ENCODE results near the gene TIMMDC1. TPM values are rescaled to one million over a fixed set of nuclear protein-coding genes. Genes with fewer than 3 reads are reported as not detected.

The TIMMDC1 gene
- total and polyA plus RNA-seq, 2 donors from 2014 or later = 114 to 169 TPM

DNA sequence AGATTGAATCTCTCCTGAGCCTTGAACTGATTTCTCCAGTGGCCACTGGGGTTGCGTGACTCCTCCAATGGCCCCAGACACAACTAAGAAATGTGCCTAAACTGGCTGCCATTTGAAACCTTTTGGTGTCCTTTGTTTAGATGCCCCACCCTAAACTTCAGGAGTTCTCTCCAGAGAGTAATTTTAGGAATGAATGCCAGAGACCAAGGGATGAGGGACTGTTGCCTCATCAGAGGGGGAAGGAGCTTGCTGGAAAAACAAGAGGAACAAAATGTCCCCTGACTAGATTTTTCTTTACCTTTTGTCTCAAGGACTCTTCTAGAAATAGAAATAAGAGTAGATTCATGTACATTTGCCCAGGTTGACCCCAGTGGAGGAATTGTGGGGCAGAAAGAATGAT is 72.9 kb downstream of the TIMMDC1 start:
- no peaks in the 10 kb centered on the region for H3K9me3 ChIP-seq (ENCODE audit: control insufficient read depth in 2 of 3, insufficient read depth in 1 of 3, low read length in 3 of 3)
- no peak overlapping the region for H3K9ac ChIP-seq (ENCODE audit: low read length in 3 of 3)
- H3K27ac ChIP-seq (ENCODE audit: low read depth in 2 of 2, low read length in 2 of 2) = no peak overlapping the region
- DNase-seq = no peak
- intact Hi-C loops (cut with DNase I) = no loop called here
- no peak for TF ChIP-seq CTCF (IDR thresholded peaks at IDR 0.05; ENCODE audit: borderline replicate concordance, extremely low read depth, insufficient read depth)
- FAIRE-seq = no peak
- H3K36me3 ChIP-seq (ENCODE audit: control insufficient read depth in 2 of 3, insufficient read depth in 3 of 3, low read length in 3 of 3) = no peaks in the 10 kb centered on the region
- no peak overlapping the region for H3K4me3 ChIP-seq (ENCODE audit: low read length in 3 of 3)
- no peaks in the 10 kb centered on the region for H3K4me1 ChIP-seq (ENCODE audit: control insufficient read depth in 2 of 3, insufficient read depth in 2 of 3, low read depth in 1 of 3, low read length in 3 of 3)
- no peaks in the 10 kb centered on the region for H3K27me3 ChIP-seq (ENCODE audit: control insufficient read depth, insufficient read depth, low read length)

GRCh38 chr3:119571688-119572087 is 73.3 kb downstream of the TIMMDC1 start:
- Histone ChIP-seq H3K9me3 (ENCODE audit: control insufficient read depth in 2 of 3, insufficient read depth in 1 of 3, low read length in 3 of 3) (no peaks in the 10 kb centered on the region), H3K27ac (ENCODE audit: low read depth in 2 of 2, low read length in 2 of 2) (no peak overlapping the region), H3K4me1 (ENCODE audit: control insufficient read depth in 2 of 3, insufficient read depth in 2 of 3, low read depth in 1 of 3, low read length in 3 of 3) (no peaks in the 10 kb centered on the region), H3K27me3 (ENCODE audit: control insufficient read depth, insufficient read depth, low read length) (no peaks in the 10 kb centered on the region), H3K9ac (ENCODE audit: low read length in 3 of 3) (no peak overlapping the region), H3K4me3 (ENCODE audit: low read length in 3 of 3) (no peak overlapping the region), H3K36me3 (ENCODE audit: control insufficient read depth in 2 of 3, insufficient read depth in 3 of 3, low read length in 3 of 3) (no peaks in the 10 kb centered on the region)
- DNase-seq (no peak), FAIRE-seq (no peak)
- TF ChIP-seq CTCF (IDR thresholded peaks at IDR 0.05; ENCODE audit: borderline replicate concordance, extremely low read depth, insufficient read depth) = no peak
- intact Hi-C loops (cut with DNase I) = no loop called here

Other genes with a start within 250 kb of the TIMMDC1 start
- 28.7 TPM for gene ARHGAP31, start 204.2 kb upstream of the TIMMDC1 start, total RNA-seq
- gene ARHGAP31, start 204.2 kb upstream of the TIMMDC1 start, polyA plus RNA-seq (ENCODE audit: insufficient read depth, low read depth, low replicate concordance) = 3.2 TPM
- 37.0 TPM for gene TMEM39A, start 34.9 kb upstream of the TIMMDC1 start, total RNA-seq
- gene TMEM39A, start 34.9 kb upstream of the TIMMDC1 start, polyA plus RNA-seq (ENCODE audit: insufficient read depth, low read depth, low replicate concordance) = 7.0 TPM
- 17.8 TPM for gene POGLUT1, start 29.6 kb upstream of the TIMMDC1 start, total RNA-seq
- gene POGLUT1, start 29.6 kb upstream of the TIMMDC1 start, polyA plus RNA-seq (ENCODE audit: insufficient read depth, low read depth, low replicate concordance) = 7.6 TPM
- 1.2 TPM for gene CD80, start 61.1 kb downstream of the TIMMDC1 start, total RNA-seq
- not detected for gene CD80, start 61.1 kb downstream of the TIMMDC1 start, polyA plus RNA-seq (ENCODE audit: insufficient read depth, low read depth, low replicate concordance)
- gene ADPRH, start 80.9 kb downstream of the TIMMDC1 start, total RNA-seq = 15.0 TPM
- 5.2 TPM for gene ADPRH, start 80.9 kb downstream of the TIMMDC1 start, polyA plus RNA-seq (ENCODE audit: insufficient read depth, low read depth, low replicate concordance)
- gene PLA1A, start 99.3 kb downstream of the TIMMDC1 start, total RNA-seq = 6.7 TPM
- gene PLA1A, start 99.3 kb downstream of the TIMMDC1 start, polyA plus RNA-seq (ENCODE audit: insufficient read depth, low read depth, low replicate concordance) = 10.1 TPM
- gene POPDC2, start 162.0 kb downstream of the TIMMDC1 start, total RNA-seq = 3.2 TPM
- gene POPDC2, start 162.0 kb downstream of the TIMMDC1 start, polyA plus RNA-seq (ENCODE audit: insufficient read depth, low read depth, low replicate concordance) = 7.3 TPM
- gene COX17, start 178.9 kb downstream of the TIMMDC1 start, total RNA-seq = 46.4 TPM
- gene COX17, start 178.9 kb downstream of the TIMMDC1 start, polyA plus RNA-seq (ENCODE audit: insufficient read depth, low read depth, low replicate concordance) = 218 TPM
- 14.1 TPM for gene CFAP91, start 204.5 kb downstream of the TIMMDC1 start, total RNA-seq
- 4.7 TPM for gene CFAP91, start 204.5 kb downstream of the TIMMDC1 start, polyA plus RNA-seq (ENCODE audit: insufficient read depth, low read depth, low replicate concordance)